NOMO-1 treated with dmso at 0.1 percent for 144 hours (cell line): ENCODE data around the gene ARCN1.
A peak's percentile ranks its signal among the peaks of the same experiment; 100 is the strongest.

Experiments
- DNase-seq: peaks from one replicate; lab custom pipeline; 2025; ENCODE audit not compliant: unreplicated experiment; lab: John Stamatoyannopoulos, UW

ARCN1 gene

DNA sequence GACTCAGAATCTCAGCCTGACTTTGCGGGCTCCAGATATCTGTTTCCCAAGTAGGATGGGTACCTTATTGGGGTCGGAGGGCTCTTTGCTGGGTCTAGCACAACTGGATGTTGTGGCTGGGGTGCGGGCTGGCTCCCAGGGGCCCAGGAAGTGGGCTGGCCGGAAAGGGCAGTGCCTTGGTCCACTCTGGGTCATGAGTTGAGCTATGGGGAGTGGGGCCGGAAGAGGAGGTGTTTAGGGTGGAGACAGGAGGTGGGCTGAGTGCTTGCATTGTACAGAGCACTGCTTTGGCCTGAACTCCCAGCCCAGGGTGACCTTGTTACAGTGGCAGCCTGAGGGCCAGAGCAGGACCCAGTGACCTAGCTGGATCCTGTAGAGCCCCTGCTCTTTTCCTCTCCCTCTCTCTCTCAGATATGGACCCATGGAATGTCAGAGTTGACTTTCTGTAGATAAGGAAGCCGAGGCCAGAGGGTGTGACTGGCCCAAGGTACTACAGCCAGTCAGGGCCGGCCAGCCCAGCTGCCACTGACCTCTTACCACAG is 48.4 kb downstream of the ARCN1 start:
- DNase-seq = no peak

DNA sequence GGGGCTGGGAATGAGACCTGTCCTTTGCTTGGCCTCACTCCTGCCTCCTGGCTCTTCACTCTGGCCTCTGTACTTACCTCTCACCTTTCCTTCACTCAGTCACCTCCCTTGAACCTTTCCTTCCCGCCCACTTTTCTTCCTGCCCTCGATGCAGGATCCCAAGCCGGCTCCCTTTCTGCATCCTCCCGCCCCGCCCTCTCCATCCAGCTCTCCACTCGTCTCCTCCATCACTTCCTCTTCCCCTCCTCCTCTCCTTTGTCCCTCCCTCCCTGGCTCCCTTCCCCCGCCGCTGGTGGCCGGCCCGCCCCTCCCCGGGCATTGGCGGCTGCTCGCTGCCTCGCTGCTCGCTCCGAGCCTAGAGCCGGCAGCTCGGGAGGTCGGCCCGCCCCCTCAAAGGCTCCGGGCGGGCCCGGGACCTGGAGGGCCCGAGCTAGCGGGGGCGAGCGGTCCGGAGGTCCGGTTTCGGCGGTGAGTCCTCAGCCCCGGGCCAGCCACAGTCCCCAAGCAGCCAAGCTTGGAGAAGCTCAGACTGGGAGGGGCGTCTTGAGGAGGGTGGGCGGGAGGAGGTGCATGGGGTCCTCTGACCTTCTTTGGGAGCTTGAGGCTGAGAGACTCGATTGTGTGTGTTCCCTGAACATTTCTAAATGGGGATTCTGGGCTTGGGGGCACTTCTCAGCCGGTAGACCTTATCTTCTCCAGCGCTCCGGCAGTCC is 49.0 kb downstream of the ARCN1 start:
- DNase-seq = peak; percentile 70

- no peak for DNase-seq
Measured at GRCh38 chr11:118621784-118622375, 49.7 kb downstream of the ARCN1 start.

GRCh38 chr11:118622376-118623268 is 50.4 kb downstream of the ARCN1 start:
- no peak for DNase-seq

GRCh38 chr11:118623269-118623655 is 51.1 kb downstream of the ARCN1 start:
- no peak for DNase-seq

GRCh38 chr11:118625036-118625690 is 53.0 kb downstream of the ARCN1 start:
- DNase-seq = no peak

- no peak for DNase-seq
Measured at GRCh38 chr11:118625976-118626375, 53.8 kb downstream of the ARCN1 start.

DNA sequence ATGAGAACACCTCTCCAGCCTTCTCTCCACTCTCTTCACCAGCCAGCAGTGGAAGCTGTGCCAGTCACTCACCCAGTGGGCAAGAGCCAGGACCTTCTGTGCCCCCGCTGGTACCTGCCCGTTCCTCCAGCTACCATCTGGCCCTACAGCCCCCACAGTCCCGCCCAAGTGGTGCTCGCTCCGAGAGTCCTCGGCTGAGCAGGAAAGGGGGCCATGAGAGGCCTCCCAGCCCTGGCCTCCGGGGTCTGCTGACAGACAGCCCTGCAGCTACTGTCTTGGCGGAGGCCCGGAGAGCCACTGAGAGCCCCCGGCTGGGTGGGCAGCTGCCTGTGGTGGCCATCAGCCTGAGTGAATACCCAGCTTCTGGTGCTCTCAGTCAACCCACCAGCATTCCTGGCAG is 55.4 kb downstream of the ARCN1 start:
- DNase-seq = no peak

- no peak for DNase-seq
Measured at GRCh38 chr11:118628031-118628430, 55.8 kb downstream of the ARCN1 start.

GRCh38 chr11:118628432-118628831 is 56.2 kb downstream of the ARCN1 start:
- DNase-seq = no peak

- no peak for DNase-seq
Measured at GRCh38 chr11:118628861-118629549, 56.8 kb downstream of the ARCN1 start.

DNA sequence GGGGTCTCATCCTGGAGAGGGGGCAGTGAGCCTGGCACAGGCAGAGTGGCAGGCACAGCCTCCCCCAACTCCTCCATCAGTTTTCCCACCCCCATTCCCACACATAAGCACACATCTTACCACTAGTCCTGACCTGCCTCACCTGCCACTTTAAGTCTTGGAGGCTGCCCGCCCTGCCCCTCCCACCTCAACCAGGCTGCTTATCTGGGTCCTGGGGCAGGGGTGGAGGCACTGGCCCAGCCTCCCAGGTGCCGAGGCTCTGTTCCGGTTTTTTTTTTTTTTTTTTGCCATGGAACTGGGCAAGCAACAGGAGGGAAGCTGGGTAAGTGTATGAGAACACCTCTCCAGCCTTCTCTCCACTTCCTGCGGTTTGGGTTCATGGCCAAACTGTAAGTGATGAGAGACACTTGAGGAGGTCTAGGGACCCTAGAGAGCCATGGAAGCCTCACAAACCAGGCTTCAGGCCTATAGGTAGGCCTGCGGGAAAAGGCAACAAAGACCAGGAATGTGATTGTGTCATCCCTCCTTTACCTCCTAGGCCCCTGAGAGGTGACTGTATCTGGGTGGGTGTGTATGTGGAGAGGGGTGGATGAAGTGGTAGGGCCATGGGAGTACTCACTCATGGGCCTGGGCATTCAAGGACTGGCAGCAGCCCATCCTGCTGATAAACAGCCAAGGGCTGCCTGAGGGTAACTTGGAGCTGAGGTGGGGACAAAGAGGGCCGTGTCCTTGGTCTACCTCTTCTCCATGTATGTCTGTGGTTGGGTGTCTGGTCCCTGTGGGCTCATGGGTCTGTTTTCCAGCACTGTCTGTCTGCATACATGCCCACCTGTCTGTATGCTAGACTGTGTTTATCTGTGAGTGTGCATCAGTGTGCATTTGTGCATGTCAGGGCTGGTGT is 57.8 kb downstream of the ARCN1 start:
- DNase-seq = no peak

DNA sequence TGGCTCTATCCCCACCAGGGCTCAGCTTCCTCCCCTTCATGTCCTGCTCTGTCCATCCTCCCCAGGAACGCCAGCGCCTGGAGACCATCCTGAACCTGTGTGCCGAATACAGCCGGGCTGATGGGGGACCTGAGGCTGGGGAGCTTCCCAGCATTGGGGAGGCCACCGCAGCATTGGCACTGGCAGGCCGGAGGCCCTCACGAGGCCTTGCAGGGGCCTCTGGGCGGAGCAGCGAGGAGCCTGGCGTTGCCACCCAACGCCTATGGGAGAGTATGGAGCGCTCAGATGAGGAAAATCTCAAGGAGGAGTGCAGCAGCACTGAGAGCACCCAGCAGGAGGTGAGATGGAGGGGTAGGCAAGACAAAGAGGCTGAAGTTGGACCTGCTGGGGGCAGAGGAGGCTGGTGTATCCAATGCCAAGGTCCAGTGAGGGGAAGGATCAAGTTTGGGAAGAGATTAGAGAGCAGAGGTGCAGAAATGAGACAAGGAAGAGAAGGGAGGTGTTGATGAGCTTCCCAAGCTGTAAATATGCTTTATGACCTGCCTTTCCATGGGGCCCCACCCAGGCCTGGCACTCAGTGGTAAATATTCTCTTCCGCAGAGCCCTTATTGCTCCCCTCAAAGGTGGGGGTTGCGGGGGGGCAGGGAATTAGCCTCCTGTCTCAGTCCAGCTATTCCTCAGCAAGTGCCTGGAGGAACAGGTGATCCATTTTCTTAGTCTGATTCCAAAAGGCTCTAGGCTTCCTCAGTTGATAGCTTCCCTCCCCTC is 59.1 kb downstream of the ARCN1 start:
- no peak for DNase-seq

DNA sequence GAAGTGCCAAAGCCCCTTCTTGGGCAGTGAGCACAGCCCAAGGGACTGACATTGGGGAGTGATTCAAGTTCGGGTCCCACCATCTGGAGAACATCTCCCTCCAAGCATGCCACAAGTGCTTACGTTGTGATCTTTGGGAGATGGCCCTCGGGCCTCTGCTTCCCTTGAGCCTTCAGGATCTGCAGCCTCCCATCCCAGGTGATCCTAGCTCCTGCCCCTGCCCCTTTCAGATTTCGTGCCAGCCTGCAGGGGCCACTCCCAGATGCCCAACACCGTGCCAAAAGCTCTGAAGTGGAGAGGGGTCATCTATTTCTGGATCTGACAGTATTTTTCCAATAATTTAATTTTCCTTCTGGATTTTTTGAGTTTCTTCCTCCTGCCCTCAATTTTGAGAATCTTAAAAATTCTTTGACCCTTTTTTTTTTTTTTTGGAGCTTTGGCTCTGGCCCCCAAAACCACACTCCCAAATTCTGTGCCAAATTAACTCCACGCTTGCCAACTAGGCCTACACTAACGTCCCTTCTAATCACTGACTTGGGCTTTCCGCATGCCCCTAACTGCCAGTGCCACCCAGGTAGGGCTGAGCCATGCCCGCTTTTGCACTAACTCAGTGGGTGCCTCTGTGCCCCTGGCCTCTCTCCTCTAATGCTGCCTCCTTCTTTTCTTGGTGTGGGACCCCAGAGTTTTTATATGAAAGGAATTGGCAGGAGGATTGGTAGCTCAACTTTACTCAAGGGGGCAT is 60.5 kb downstream of the ARCN1 start:
- no peak for DNase-seq

DNA sequence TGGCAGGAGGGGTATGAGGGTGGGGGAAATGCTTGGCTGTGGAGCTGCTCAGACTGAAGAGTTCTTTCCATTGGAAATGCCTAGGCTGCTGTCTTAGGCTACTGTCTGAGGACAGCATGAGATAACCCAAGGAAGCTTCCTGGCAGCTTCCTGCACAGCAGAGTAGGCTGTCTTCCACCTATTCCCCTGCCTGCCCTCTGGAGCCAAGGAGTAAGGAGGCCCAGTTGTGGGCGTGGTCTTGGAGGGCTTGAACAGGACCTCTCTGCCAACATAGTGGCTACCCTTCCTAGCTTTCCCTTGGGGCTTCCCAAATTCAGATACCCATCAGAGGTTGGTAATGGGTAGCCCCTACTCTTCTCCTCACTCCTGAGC is 61.1 kb downstream of the ARCN1 start:
- no peak for DNase-seq

DNA sequence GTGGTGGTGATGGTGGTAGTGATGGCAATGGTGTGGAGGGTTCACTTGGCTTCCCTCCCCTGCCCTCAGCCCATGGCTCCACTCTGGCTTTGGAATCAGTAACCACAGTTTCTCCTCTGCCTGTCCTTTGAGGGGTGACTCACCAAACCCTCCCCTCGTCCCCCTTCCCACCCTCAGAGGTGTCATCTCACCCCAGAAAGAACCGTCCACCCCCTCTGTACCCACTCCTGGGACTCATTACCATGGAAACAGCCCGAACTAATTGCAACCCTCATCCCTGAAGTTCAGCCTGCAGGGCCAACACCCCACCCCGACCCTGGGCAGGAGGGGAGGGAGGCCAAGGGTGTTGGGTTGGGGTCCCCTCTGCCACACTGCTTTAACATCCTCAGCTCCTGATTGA is 61.8 kb downstream of the ARCN1 start:
- DNase-seq = no peak

DNA sequence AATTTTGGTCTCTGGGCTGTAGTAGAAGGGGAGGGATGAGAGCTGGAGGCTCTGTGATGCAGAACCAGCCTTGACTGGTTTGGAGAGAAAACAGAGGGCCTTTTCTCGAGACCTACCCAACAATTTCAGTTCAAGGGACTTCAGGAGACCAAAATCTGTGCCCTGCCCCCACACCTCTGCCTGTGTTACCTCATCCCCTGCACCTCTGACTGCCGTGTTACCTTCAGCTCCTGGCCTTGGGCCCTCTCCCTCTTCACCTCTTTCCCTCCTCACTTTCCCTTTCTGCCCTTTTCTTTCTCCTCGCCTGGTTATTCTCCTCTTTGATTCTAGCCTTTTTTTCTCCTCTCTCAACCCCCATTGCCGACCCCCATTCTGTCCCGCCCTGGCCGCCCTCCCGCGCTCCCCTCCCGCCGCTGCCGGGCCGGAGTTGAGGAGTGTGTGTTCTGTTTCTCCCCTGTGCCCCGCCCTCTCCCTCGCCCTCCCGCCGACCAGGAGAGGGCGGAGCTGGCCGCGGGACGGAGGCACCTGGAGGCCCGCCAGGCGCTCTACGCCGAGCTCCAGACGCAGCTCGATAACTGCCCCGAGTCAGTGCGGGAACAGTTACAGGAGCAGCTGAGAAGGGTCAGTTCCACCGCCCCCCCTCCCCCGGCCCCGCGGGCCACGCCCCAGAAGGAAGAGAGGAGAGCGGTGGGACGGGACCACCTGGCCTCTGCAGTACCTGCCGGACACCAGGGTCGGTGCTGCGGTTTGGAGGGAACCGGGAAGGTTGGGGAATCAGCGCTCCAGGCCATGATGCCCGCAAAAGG is 62.4 kb downstream of the ARCN1 start:
- no peak for DNase-seq

- DNase-seq = no peak
Measured at GRCh38 chr11:118635237-118635591, 63.0 kb downstream of the ARCN1 start.
